GM13976 (cell line): ENCODE results near the gene KCNQ1.

Experiments
- DNase-seq: peaks from one replicate; pipeline ENCODE4 v3.0.0; 2012; ENCODE audit warnings: low spot score
- in situ Hi-C: fragments of 300-500 bp; cut with MboI; formaldehyde crosslinking; loops from one replicate; pipeline ENCODE4 v1.12.0; 2022; ENCODE audit warnings: low sequenced_read_pairs, mixed read lengths, inconsistent platforms; ENCODE audit not compliant: unreplicated experiment
- TF ChIP-seq, protein P1 (sequence below): IDR thresholded peaks from 2 replicates; pipeline ENCODE4 v1.5.1; 2012; ENCODE audit warnings: borderline replicate concordance, mild to moderate bottlenecking; ENCODE audit not compliant: insufficient read depth; ENCODE audit errors: extremely low read depth, missing control alignments, control extremely low read depth

KCNQ1 gene

DNA sequence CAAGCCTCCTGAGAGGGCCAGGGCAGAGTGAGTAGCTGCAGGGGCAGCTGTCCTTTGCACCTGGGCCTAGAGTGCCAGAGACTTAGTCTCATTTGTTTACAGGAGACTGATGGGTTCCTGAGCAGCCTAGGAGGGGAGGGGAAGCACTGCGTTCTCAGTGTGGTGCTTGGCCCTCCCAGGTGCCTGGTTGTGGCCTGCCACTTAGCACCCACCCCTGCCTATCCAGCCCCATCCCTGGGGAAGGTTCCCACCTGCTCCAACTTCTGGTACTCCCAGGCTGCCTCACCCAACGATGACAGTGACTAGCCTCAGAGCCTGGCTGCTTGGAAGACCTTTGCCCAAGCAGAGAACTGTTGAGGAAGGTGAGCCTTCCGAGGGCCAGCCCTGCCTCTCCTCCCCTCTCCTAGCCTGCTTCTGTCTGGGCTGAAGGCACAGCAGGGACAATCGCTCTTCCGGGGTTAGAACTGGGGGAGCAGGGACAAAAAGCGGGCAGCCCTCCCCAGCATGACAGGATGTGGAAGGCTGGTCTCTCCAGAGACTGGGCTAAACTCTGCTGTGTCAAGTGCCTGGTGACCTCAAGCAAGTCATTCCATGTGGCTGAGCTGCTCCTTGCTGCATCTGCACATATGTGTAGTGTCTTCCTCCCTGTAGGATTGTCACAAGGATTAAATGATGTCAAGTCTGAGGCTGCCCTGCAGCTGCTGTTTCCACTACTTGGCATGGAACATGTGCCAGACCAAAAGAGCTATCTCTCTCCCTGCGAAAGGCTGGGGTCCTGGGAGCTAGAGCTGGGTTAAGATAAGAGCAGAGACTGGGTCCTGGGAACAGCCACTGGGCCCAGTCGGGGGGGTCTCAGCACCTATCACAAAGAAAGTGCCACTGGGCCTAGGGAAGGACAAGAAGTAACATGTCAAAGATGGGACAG lies 245.1 kb downstream of the KCNQ1 start:
- TF ChIP-seq, protein P1, sequence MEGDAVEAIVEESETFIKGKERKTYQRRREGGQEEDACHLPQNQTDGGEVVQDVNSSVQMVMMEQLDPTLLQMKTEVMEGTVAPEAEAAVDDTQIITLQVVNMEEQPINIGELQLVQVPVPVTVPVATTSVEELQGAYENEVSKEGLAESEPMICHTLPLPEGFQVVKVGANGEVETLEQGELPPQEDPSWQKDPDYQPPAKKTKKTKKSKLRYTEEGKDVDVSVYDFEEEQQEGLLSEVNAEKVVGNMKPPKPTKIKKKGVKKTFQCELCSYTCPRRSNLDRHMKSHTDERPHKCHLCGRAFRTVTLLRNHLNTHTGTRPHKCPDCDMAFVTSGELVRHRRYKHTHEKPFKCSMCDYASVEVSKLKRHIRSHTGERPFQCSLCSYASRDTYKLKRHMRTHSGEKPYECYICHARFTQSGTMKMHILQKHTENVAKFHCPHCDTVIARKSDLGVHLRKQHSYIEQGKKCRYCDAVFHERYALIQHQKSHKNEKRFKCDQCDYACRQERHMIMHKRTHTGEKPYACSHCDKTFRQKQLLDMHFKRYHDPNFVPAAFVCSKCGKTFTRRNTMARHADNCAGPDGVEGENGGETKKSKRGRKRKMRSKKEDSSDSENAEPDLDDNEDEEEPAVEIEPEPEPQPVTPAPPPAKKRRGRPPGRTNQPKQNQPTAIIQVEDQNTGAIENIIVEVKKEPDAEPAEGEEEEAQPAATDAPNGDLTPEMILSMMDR = no peak
- DNase-seq = no peak
- in situ Hi-C loops = no loop called here

DNA sequence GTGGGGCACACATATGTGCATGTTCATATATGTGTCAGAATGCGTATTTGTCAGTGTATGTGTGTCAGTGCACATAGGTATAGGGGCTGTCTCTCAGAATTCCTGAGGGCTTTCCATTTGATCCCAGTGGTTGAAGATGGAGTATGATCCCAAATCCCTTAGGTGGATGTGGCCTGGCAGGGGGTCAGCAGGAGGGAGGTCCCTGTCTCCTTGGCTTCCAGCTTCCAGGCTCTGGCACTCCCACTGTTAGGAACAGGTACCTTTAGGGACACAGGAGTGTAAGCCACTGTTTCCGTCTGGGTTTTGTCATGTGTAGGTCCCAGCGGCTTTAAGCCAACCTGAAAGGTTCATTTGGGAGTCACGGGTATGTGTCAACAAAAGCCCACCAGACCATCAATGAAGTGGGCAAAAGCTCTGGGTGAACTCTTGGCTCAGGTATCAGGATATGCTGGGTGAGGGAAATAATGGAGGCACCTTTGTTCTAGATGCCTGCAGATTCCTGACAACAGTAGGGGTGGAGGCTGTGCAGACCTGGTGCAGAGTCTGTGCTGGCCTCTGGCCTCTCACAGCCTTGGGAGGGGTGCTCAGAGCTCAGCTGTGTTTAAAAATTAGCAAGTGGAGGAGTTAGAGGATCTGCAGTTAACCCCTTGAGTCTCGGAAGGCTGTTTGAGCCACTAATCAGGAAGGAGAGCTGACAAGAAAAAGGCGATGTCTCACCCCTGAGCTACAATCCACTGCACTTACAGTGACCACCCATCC lies 246.0 kb downstream of the KCNQ1 start:
- TF ChIP-seq, protein P1 = no peak
- in situ Hi-C loops = no loop called here
- DNase-seq = no peak

DNA sequence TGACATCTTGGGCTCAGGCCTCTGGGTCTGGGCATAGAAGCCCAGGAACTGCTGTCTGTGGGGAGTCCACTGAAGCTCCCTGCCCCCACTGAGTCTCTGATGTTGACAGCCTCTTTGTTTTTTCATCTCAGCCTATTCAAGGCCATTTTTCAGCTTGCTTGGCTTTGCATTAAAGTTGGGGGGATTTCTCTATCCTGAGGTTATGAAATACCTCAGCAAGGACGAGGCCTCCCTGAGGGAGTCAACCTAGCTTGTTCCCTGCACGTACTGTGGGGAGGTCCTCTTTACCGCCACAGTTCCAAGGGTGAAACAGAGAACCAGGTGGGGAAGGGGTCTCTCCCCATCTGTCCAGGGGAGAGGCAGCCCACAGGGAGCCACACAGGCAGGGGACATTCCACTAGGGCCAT lies 246.6 kb downstream of the KCNQ1 start:
- in situ Hi-C loops = no loop called here
- no peak for DNase-seq
- TF ChIP-seq, protein P1 = no peak

DNA sequence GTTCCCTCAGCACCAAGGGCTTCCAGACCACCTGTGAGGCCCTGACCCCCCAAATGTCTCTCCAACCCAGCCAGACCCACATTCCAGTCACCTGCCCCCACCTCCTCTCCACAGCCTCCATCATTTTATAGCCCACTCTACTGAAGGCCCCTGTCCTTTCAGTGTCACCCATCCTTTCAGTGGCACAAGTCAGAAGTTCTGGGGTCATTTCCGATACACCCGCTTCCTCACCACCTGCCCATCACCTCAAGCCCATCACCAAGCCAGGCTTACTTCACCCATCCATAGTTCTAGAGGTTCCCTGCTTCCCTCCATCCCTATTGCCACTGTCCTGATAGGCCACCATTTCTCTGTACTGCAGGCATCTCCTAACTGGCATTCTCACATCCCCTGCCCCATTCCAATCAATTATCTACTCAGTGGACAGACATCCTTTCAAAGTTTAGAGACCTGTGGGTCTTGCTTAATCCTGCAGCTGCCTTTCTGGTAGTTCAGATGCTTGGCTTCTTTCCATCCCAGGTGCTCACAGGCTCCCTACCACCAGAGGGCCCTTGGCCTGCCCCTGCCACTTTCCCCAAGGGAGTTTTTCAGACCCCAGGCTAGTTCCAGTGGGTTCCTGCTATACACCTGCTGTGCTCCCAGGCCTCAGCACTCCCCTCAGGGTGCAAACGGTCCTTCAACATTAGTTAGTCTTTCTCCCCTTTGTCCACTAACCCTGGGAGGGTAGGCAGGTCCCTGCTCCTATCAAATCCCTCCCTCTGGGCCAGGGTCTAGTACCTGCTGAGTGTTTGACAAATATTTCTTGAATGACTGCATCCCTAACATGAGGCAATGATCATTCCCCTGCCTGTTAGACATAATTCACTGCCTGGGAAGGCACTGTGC lies 247.4 kb downstream of the KCNQ1 start:
- DNase-seq = no peak
- TF ChIP-seq, protein P1 = peak; percentile 18
- in situ Hi-C loops = no loop called here

GRCh38 chr11:2693271-2694261 lies 248.8 kb downstream of the KCNQ1 start:
- in situ Hi-C loops = no loop called here
- TF ChIP-seq, protein P1 = no peak
- no peak for DNase-seq
